Measurements from ENCODE around the gene KRT222.

KRT222 gene

DNA sequence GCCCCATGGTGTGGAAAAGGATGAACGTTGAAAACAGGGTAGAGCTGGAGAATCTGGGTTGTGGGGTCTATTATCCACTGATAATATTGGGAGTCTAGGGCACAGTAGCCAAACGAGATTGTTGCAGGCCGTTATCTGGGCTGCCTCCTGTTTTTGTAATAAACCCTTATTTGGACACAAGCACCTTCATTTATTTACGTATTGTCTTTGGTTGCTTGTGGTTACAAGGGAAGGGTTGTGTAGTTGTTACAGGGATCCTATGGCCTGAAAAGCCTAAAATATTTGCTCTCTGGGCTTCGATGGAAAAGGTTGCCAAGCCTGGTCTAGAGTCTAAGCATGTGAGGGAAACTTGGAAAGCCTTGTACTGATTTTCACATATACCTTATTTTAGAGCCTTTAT, 13.0 kb downstream of the KRT222 start:
- DNase-seq (ENCODE audit: low spot score), result no peak

GRCh38 chr17:40648384-40648968, 16.5 kb downstream of the KRT222 start:
- DNase-seq (ENCODE audit: low spot score), result no peak

GRCh38 chr17:40647624-40648383, 17.2 kb downstream of the KRT222 start, which contains the start of gene SMARCE1:
Gene SMARCE1, minus strand, starts transcription at chr17:40647818. Its CDS starts 2,016 bp downstream, at chr17:40645802.
- DNase-seq (ENCODE audit: low spot score), result peak; percentile 62

GRCh38 chr17:40646791-40647623, 18.0 kb downstream of the KRT222 start:
- no peak for DNase-seq (ENCODE audit: low spot score)

DNA sequence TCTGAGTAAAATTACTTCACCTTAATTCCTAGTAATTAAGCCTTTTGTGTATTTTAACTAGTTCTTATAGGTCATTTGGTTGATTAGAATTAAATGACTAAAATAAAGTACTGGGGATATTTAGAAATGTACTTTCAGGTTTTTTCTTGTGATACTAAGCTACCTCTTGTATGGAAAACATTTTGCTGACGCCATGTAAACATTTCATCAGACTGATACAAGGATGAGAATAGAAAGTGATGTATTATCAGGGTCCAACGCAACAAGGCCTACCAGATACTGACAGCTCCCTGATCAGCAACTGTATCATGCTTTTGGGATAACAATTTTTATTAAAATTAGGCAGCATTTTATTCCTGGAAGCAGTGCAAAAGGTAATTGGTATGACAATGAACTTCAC, 19.0 kb downstream of the KRT222 start:
- DNase-seq (ENCODE audit: low spot score), result no peak

GRCh38 chr17:40645291-40645690, 19.7 kb downstream of the KRT222 start:
- no peak for DNase-seq (ENCODE audit: low spot score)

DNA sequence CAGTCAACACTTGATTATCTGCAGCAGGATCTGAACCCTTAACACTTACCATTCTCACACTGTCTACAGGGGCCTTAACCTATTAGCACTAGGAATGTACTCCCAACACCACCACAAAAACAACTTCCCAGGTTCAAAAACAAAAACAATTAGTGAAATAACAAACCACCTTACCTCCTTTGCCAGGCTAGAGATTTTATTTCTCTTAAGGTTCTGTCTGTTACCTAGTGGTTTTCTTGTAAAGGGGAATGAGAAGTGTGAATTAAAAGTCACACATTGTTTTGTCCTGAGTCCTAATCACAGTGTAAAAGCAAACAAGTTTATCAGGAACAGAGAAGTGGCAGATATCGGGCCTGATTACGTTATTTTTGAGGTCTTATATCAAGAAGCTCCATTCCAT, 27.0 kb downstream of the KRT222 start:
- DNase-seq (ENCODE audit: low spot score), result no peak

DNA sequence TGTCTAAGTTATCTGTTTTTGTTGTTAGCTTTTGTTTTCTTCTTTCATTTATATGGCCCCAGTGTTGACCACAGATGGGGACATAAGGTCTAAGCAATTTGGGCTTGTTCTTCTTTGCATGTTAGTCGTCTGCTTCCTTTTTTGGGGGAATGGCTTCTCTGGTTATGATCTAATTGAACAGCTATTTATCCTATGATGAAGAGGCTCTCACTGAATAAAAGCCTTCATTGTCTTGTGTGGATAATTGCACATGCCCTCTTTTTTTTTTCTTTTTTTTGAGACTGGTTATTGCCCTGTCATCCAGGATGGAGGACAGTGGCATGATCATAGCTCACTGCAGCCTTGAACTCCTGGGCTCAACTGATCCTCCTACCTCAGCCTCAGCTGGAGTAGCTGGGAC, 31.1 kb downstream of the KRT222 start:
- DNase-seq (ENCODE audit: low spot score), result no peak

GRCh38 chr17:40632216-40632615, 32.8 kb downstream of the KRT222 start:
- no peak for DNase-seq (ENCODE audit: low spot score)

DNA sequence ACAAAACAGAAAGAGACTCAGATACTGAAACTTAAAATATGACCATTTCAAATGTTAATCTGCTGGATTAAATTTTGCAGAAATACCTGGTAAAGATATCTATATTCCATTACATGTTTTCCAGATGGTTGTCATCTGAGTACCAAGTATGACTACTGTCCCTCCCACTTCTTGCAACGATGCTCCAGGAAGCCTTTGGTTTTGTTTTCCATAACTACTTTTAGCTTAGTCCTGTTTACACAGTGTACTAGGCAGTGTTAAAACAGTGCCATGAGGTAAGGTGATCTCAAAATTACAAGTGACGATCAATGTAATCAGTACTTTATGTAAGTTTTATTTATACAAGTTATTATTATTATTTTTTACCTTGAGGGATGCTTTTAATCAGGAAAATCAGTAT, 35.1 kb downstream of the KRT222 start:
- DNase-seq (ENCODE audit: low spot score), result no peak

DNA sequence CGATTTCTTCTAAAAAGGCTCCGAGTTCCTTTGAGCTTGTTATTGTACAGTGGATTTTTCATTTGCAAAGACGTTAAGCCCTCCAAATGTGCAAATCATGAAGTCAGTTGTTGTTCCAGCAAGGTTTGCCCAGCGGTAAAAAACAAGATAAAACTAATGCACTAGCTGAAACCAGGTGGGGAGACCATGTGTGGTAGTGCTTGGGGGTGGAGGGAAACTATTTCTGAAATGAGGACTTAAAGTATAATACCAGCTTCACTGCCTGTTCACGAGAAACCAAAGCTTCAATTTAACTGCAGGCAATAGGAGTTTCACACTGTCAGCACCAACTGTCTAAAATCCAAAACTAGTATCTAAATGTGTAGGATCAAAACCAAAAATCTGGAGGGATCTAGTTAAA, 39.7 kb downstream of the KRT222 start:
- no peak for DNase-seq (ENCODE audit: low spot score)

- DNase-seq (ENCODE audit: low spot score), result no peak
These were observed 41.4 kb downstream of the KRT222 start for GRCh38 chr17:40623419-40624210.

- DNase-seq (ENCODE audit: low spot score), result no peak
These were observed 42.5 kb downstream of the KRT222 start for GRCh38 chr17:40622509-40622928.

GRCh38 chr17:40621578-40621977, 43.4 kb downstream of the KRT222 start:
- DNase-seq (ENCODE audit: low spot score), result no peak

DNA sequence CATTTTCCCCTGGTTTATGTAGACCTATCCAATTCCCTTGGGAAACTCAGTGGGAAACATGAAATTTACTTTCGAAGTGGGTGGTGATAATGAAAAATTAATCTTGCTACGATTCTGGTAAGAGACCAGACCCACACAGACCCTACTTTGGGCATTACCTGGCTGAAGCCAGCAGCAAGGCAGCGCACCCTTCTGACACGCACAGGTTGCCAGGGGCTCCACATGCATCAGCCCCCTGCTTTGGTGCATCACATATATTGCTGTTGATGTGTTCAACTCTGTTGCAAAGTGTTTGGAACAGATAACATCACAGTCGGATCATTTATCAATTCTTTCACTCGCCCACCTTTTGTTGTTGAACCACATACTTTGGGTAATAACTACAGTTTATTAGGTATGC, 44.0 kb downstream of the KRT222 start:
- no peak for DNase-seq (ENCODE audit: low spot score)

GRCh38 chr17:40618754-40619625, 46.0 kb downstream of the KRT222 start:
- no peak for DNase-seq (ENCODE audit: low spot score)

- DNase-seq (ENCODE audit: low spot score), result no peak
These were observed 47.2 kb downstream of the KRT222 start for GRCh38 chr17:40617678-40618240.

GRCh38 chr17:40616592-40616991, 48.4 kb downstream of the KRT222 start:
- no peak for DNase-seq (ENCODE audit: low spot score)

DNA sequence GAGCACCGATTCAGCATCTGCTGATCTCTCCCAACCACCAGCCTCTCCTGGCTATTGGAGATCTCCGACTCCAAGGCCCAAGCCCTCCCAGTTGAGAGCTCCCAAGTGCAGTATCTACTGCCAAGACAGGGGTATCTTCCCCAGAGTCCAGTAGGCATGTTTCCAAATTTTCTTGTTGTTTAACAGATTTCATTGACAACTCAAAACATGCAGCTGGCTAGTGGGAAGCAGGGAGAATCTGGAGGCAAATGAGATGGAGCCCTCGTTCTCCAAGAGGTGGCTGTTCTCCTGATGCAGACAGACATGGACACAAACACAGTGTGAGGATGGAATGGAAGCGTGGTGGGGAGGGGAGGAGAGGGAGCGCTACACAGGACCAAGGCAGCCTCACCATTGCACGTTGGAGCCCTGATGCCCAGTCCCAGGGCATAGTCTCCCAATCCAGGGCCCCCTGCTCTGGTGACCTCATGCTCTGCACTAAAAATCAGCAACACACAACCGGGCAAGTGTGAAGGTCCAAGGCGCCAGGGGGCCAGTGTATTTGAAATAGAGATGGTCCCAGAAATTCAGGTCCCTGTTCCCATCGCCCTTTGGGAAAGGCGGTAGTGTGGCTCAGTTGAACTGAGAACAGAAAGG, 49.0 kb downstream of the KRT222 start:
- DNase-seq (ENCODE audit: low spot score), result no peak

Measured in Ammon's horn (tissue), 1 donor.